ENCODE measurements around the gene NR6A1. TPM values are rescaled to one million over a fixed set of nuclear protein-coding genes. Genes with fewer than 3 reads are reported as not detected.

NR6A1 gene
- total RNA-seq, 1 donor from 2014 or later: 302 TPM

- H3K4me1 Mint-ChIP-seq: peaks cover 32% of the 10 kb centered on the region
- peaks cover 38% of the 10 kb centered on the region for H3F3A ChIP-seq (ENCODE audit: low read depth)
- peaks cover 23% of the 10 kb centered on the region for H3K36me3 Mint-ChIP-seq
- no peaks in the 10 kb centered on the region for H3K27me3 ChIP-seq
- TF ChIP-seq EZH2phosphoT487 (IDR thresholded peaks at IDR 0.05) (no peak), EZH2 (IDR thresholded peaks at IDR 0.05) (no peak), CTCF (IDR thresholded peaks at IDR 0.05) (no peak)
- no peak for DNase-seq (ENCODE audit: low spot score)
- H3K9me3 ChIP-seq (ENCODE audit: low read depth): no peaks in the 10 kb centered on the region
- H3K4me2 ChIP-seq: no peak overlapping the region
- H3K9me3 Mint-ChIP-seq: no peaks in the 10 kb centered on the region
- H4K20me1 ChIP-seq (ENCODE audit: low read depth): peaks cover 80% of the 10 kb centered on the region
- no peak overlapping the region for H3K27ac Mint-ChIP-seq
- no peak overlapping the region for H3K4me3 ChIP-seq
- H3K36me3 ChIP-seq: no peaks in the 10 kb centered on the region
- peak overlapping the region; percentile 5 for H3K4me3 Mint-ChIP-seq
- peaks cover 3% of the 10 kb centered on the region for H3K27me3 Mint-ChIP-seq (ENCODE audit: insufficient read depth, low read depth)
- no peak overlapping the region for H2AFZ ChIP-seq (replicated peaks)
- no peak overlapping the region for H3K9ac ChIP-seq
- peaks cover 92% of the 10 kb centered on the region for H3K79me2 ChIP-seq (ENCODE audit: low read depth)
- H3K27ac ChIP-seq: no peak overlapping the region
- peaks cover 29% of the 10 kb centered on the region for H3K4me1 ChIP-seq
These were observed 108.5 kb downstream of the NR6A1 start for GRCh38 chr9:124662561-124662960.

GRCh38 chr9:124661271-124661670, 109.8 kb downstream of the NR6A1 start:
- peak overlapping the region; percentile 85 for H3K4me3 Mint-ChIP-seq
- Histone ChIP-seq H3K4me1 (peaks cover 31% of the 10 kb centered on the region), H3K36me3 (no peaks in the 10 kb centered on the region), H3K79me2 (ENCODE audit: low read depth) (peaks cover 92% of the 10 kb centered on the region), H3K4me3 (peak overlapping the region; percentile 52), H3K27ac (peak overlapping the region; percentile 88), H3K27me3 (no peaks in the 10 kb centered on the region), H3K4me2 (peak overlapping the region; percentile 78), H2AFZ (replicated peaks) (no peak overlapping the region), H4K20me1 (ENCODE audit: low read depth) (peaks cover 88% of the 10 kb centered on the region), H3K9ac (no peak overlapping the region), H3F3A (ENCODE audit: low read depth) (peaks cover 38% of the 10 kb centered on the region), H3K9me3 (ENCODE audit: low read depth) (no peaks in the 10 kb centered on the region)
- peaks cover 23% of the 10 kb centered on the region for H3K36me3 Mint-ChIP-seq
- DNase-seq (ENCODE audit: low spot score): peak; percentile 33
- H3K4me1 Mint-ChIP-seq: peaks cover 42% of the 10 kb centered on the region
- peaks cover 3% of the 10 kb centered on the region for H3K27me3 Mint-ChIP-seq (ENCODE audit: insufficient read depth, low read depth)
- no peaks in the 10 kb centered on the region for H3K9me3 Mint-ChIP-seq
- TF ChIP-seq CTCF (IDR thresholded peaks at IDR 0.05) (no peak), EZH2phosphoT487 (IDR thresholded peaks at IDR 0.05) (no peak), EZH2 (IDR thresholded peaks at IDR 0.05) (no peak)
- peak overlapping the region; percentile 89 for H3K27ac Mint-ChIP-seq

GRCh38 chr9:124660341-124660801, 110.7 kb downstream of the NR6A1 start:
- peak overlapping the region; percentile 52 for H3K4me3 ChIP-seq
- H2AFZ ChIP-seq (replicated peaks): no peak overlapping the region
- Mint-ChIP-seq H3K4me1 (peaks cover 42% of the 10 kb centered on the region), H3K27ac (peak overlapping the region; percentile 99), H3K9me3 (no peaks in the 10 kb centered on the region), H3K27me3 (ENCODE audit: insufficient read depth, low read depth) (peaks cover 3% of the 10 kb centered on the region), H3K36me3 (peaks cover 18% of the 10 kb centered on the region), H3K4me3 (peak overlapping the region; percentile 96)
- H3K79me2 ChIP-seq (ENCODE audit: low read depth): peaks cover 92% of the 10 kb centered on the region
- H3K9ac ChIP-seq: no peak overlapping the region
- peak overlapping the region; percentile 88 for H3K27ac ChIP-seq
- no peaks in the 10 kb centered on the region for H3K9me3 ChIP-seq (ENCODE audit: low read depth)
- no peak for TF ChIP-seq CTCF (IDR thresholded peaks at IDR 0.05)
- no peak for TF ChIP-seq EZH2 (IDR thresholded peaks at IDR 0.05)
- TF ChIP-seq EZH2phosphoT487 (IDR thresholded peaks at IDR 0.05): no peak
- H3K36me3 ChIP-seq: no peaks in the 10 kb centered on the region
- H3F3A ChIP-seq (ENCODE audit: low read depth): peaks cover 38% of the 10 kb centered on the region
- H4K20me1 ChIP-seq (ENCODE audit: low read depth): peaks cover 90% of the 10 kb centered on the region
- H3K4me2 ChIP-seq: peak overlapping the region; percentile 78
- no peaks in the 10 kb centered on the region for H3K27me3 ChIP-seq
- DNase-seq (ENCODE audit: low spot score): peak; percentile 83
- peaks cover 31% of the 10 kb centered on the region for H3K4me1 ChIP-seq

Measured in neural progenitor cell (in vitro differentiated cells).